GM21786 (cell line): ENCODE measurements around the gene MED15.
"Not testable (repeated sequence)": the region's sequence is repeated elsewhere in the genome, so short reads cannot be mapped to it uniquely, and the experiment has no call there.

Experiments used
- ATAC-seq: cut with Tn5 transposase; IDR thresholded peaks from one replicate; pipeline ENCODE4 v1.9.1; 2021; ENCODE audit not compliant: unreplicated experiment

The MED15 gene

DNA sequence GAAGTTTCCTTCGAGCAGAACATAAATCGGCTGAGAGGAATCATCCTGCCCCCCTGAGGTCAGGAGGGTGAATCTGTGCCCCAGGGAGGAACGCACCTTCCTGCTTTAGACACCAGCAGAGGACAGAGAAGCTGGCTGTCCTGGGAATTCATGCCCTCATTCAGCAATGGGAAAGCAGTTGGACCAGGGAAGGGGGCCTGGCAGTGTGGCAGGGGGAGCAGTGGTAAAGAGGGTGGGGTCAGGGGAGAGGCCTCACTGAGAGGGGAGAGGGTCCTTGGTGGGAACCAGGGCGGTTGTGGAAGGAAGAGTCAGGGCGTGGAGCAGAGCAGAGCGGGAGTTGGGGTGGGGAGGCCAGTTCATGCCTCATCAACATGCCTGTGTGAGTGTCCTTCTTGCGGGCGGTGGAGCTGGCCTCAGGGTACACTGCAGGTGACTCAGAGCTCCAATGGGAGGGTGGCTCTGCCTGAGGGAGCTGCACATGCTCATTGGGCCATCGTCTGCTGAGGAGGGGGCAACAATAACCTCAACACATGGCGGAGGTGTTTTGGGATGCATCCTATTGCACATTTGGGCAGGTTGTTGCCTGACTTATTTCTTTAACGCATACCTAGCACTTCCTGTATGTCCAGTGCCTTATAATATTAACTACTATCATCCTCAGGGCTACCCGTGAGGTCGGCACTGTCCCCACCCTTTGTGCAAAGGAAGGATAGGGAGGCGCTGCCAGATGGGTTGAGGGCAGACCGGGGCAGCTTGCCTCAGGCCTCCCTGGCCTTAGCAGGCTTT, 23.2 kb downstream of the MED15 start:
- ATAC-seq = no peak

DNA sequence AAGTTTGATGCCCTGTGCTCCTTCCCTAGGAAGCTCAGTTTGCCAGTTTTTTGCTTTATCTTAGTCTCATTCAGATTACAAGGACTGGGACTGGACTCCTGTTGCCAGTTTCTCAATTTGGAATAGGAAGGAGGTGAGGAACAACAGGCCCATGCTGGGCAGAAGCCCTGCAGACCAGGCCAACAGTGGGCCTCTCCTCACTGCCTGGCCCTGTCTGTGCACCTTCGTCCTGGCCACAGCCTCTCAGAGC, 23.7 kb downstream of the MED15 start:
- no peak for ATAC-seq

DNA sequence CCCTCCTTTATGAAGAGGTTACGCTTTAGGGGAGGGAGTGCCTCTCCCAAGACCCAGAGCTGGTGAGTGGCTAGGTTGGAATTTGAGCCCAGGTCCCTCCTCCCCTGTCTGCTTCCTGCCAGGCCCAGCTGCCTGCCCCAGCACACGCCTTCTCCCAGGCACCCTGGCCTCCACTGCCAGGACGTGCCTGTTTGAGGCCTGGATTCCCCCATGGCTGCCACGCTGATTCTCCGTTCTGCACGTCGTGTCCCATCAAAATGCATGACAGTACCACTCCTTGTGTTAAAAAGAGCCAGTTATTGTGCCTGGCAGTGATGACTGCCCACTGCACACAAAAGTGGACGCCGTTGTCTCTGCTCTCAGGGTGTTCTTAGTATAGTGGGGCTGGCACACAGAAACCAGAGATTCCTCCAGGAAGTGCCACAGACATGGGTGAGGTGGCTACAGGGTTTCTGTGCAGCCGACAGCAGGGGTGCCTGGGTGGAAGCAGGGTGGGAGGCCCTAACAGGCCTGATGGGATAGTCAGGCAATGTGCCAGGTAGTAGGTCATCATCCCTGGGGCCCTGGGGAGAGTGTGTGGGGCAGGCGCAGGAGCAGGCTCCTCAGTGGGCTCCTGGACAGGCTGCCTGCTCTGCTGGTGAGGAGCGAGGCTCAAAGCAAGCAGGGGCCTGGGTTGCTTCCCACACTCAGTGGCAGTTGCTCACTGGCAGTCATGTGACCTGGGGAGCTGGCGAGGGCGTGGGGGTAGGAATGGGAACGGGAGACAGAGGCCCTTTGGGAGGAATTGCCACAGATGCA, 24.2 kb downstream of the MED15 start:
- ATAC-seq = no peak

DNA sequence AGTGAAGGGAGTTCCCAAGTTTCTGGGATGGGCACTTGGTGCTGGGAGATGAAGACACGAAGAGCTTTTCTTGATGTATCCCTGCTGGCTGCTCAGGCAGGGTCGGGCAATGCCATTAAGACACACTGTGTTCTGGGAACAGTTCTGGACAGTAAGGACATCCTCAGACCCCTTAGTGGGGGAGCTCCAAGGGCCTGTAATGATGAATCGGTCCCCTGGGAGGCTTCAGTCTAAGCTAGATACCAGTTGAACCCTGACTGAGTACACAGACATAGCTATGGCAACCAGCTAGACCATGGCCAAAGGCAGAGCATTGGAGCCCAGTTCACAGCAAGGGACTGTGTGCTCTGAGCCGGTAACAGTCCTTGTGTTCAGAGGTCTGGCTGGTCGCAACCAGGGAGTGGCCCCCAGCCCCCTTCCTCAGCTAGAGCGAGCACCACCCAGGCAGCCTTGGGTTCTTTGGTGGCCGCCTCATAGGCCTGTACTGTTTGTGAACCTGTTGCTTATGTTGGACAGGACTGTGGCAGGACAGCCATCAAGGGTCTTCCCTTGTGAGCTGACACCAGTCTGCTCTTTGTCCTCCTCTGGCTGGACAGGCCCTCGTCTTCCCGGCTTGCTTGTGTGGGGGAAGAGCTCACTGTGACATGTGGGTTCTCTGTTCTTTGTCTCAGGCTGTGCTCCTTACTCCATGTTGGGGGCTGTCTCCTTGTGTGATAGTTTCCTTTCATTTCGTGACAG, 25.0 kb downstream of the MED15 start:
- no peak for ATAC-seq

DNA sequence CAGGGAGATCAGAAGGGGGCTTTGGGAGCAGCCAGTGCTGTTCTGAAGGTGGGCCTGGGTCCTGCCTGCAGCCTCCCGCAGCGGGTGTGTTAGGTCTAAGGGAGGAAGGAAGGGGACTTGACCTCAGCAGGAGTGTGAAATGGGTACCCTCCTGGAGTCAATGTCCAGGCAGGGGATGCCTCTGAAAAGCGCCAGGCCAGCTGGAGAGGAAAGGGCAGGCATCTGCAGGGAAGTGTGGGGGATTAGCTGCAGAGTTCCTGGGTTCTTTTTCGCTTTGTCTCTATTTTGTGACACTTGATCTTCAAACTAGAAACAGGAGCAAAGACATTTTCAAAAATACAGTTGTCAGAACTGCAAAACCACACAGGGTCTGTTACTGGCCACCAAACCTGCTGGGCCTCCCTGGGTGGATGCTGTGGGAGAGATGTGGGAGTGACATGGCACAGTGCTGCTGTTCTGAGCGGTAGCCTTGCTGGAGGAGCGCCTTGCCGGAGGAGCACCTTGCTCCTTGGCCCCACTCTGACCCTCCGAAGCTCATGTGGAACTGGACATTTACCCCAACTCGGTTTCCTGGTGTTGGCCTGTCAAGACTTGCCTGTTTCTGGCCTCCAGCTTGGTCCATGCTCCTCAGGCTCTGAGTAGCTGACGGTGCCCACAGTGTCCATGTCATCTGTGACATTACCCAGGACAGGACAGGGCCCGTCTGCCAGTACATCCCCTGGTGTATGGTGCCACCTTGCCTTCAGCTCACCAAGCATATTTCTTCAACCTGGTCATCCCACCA, 25.9 kb downstream of the MED15 start:
- ATAC-seq = no peak

DNA sequence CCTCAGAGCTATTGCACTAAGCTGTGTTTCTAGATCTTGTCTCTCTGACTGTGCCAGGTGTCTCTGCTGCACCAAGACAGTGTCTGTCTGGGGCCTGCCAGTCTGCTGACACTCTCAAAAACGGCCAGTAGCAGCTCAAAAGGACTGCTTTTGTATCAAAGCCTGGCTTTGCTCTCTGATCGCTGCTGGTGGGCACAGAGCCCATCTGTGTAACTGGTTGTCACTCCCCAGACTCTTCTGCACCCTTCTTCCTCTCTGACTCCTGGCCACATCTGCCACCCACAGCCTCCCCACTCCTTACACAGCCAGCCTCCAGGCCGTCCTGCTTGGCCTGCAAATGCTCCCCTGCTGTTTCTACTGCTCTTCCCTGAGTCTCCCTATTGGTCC, 26.5 kb downstream of the MED15 start:
- no peak for ATAC-seq

DNA sequence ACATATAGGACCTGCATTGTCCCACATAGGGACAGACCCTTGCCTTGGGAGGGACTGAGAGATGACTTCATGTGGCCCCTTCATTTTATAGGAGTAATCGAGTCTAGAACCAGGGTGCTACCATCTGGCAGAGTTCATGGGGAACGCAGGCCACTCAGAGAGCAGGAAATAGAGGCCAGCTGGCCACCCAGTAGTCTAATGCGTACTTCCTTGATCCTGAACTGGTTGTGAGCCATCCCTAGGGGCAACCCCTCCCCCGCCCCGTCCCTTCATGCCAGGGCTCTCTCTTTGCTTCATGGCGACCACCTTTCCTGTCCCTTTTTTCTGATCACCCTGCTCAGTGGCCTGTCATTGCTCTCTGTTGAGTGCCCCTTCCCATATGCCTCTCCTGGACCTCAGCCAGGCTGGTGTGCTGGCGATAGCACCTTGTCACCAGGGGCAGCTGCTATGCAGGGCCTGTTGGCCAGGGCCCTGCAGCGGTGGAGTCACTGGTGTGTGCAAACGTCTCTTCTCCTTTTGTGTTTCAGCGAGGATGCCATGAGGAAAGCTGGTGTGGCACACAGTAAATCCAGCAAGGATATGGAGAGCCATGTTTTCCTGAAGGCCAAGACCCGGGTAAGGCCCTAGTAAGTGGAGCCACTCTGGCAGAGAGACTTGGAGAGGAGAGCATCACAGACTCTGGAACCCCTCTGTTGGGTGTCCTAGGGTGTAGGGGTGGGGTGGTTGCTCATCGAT, 29.3 kb downstream of the MED15 start:
- ATAC-seq = no peak

DNA sequence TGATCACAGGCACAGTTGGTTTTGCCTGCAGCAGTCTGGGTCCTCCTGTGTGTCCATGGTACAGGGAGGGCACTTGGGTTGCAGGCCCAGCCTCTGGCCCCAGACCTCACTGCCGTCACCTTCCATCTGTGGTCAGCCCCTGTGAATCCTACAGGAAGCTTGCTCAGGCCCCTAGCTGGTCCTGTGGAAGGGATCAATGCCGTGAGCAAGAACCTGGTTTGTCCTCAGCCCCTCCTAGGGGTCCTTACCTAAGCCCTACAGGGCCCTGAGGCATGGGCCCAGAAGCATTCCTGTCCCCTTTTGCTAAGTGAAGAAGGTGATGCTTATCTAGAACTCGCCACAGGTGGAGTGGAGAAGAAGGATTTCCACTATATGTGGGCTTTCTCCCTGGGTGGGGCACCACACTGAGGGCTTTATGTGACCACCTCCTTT, 29.9 kb downstream of the MED15 start:
- no peak for ATAC-seq

DNA sequence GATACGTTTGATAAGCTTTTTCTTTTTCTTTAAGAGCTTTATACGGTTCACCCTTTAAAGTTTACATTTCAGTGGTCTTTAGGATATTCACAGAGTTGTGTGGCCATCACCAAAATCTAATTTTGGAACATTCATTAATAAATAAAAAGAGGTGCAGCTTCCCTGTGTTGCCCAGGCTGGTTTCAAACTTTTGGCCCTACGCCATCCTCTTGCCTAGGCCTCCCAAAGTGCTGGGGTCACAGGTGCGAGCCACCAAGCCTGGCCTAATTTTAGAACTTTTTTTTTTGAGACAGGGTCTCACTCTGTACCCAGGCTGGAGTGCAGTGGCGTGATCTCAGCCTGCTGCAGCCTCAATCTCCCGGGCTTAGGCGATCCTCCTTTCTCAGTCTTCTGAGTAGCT, 30.6 kb downstream of the MED15 start:
- no peak for ATAC-seq

DNA sequence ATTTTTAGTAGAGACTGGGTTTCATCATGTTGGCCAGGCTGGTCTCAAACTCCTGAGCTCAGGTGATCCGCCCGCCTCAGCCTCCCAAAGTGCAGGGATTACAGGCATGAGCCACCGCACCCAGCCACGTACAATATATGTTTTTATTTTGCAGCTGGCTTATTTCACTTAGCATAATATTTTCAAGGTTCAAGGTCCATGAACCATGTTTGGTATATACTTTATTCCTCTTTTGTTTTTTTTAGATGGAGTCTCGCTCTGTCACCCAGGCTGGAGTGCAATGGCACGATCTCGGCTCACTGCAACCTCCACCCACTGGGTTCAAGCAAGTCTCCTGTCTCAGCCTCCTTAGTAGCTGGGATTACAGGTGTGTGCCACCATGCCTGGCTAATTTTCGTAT, 31.5 kb downstream of the MED15 start:
- ATAC-seq = not testable (repeated sequence)

DNA sequence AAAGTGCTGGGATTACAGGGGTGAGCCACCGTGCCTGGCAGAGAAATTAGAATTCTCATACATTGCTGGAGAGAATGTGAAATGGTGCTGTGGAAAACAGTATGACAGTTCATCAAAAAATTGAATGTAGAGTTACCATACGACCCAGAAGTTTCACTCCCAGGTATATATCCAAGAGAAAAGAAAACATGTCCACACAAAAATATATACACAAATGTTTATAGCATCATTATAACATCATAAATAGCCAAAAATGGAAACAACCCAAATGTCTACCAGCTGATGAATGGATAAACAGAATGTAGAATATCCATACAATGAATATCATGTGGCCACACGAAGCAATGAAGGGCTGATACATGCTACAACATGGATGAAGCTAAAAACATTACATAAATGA, 34.6 kb downstream of the MED15 start:
- ATAC-seq = no peak

DNA sequence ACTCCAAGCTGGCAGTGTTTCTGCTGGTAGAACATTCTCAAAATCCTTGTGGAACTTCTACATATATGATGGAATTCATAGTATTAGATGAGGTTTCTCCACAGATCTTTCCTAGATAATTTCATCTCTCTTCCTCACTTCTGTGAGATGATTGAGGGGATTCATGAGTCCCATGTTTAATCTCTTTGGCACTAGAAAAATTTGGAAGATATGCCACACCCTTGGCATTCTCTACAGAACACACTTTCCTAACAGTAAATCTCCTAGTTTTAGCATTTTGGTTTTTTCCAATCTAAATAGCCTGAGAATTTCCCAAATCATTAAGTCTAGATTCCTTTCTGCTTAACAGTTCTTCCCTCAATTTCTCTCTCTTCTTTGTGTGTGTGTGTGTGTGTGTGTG, 35.3 kb downstream of the MED15 start:
- ATAC-seq = no peak

DNA sequence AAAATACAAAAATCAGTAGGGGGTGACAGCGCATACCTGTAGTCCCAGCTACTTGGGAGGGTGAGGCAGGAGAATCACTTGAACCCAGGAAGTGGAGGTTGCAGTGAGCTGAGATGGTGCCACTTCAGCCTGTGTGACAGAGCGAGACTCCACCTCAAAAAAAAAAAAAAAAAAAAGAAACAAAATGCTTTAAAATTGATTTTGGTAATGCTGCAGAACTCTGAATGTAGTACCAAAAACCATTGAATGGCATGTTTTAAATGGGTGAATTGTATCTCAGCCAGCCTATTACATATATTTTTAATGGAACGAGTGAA, 37.9 kb downstream of the MED15 start:
- not testable (repeated sequence) for ATAC-seq

DNA sequence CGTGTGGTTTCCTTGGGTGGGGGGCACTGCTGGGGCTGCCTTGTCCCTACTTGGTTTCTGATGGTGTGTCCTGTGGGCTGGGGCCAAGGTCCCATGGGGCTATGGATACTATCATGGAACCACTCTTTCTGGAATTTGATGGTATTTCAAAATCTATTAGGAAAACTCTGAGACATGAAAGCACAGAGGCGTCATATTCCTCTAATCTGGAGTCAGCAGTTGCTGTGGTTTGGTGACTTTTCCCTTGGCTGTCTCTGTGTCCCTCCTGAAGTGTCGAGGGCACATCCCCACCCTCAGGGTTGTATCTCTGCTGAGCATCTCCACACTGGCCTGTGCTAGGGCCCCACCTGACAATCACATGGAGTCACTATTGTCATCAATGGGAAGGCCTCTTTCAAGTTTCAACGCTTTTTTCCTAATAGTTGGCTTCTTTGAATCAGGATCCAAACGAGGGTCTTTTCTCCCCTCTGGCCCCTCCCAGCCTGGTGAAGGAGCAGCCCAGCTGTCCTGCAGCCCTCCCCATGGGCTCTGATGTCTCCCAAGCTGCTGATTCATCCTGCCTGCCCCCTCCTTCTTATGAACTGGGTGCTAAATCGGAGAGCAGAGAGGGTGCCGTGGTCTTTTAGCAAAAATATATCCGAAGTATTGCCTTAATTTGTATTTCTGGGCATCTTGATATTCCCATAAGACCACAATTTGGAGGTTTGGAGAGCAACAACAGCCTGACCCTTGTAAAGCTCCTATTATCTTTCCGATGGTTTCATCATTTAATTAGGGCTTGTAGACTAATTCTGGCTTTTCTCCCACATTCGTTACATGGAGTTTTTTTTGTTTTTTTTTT, 38.5 kb downstream of the MED15 start:
- no peak for ATAC-seq

DNA sequence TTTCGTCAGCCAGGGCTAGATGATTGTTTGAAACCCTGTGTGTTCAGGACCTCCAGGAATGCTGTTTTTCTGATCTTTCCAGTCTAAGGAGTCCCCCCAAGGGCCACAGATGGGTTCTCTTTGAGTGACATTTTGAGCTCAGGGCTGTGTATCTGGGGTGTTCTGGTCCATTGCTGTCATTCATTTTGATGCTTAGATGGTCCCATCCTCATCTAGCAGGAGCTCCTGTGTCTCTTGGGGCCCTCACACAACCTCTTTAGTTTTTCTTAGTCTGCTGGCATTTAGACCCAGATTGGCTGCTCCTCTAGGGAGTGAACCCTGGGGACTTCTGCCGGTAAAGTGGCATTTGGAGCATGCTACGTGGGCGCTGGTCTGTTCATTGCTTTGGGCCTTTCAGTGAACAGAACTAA, 39.1 kb downstream of the MED15 start:
- ATAC-seq = no peak

DNA sequence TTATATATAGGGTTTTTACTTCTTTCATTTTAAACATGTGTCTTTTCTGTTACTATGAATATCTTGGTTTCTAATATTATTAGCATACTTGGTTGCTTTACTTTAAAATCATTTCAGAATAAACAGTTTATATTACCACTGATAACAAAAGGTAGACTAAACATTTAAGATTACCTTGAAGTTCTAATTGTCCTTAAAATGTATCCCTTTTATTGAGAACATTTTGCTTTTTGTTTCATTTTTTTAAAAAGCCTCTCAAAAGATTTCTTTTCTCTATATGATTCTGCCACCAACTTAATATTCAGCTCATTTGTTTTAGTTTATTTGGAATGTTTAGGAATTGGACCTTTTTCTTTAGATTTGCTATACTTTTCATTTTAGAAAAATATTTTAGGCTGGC, 39.6 kb downstream of the MED15 start:
- no peak for ATAC-seq

DNA sequence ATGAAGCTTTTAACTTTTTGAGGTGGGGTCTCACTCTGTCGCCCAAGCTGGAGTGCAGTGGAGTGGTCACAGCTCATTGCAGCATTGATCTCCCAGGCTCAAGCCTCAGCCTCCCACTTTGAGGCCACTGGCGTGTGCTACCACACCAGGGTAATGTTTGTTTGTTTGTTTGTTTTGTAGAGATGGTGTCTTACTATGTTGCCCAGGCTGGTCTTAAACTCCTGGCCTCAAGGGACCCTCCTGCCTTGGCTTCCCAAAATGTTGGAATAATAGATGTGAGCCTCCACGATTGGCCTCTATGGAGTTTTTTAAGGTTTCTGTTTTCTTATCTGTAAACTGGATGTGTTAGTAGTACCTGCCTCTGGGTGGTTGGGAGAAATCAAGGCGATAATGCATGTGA, 41.4 kb downstream of the MED15 start:
- ATAC-seq = no peak

DNA sequence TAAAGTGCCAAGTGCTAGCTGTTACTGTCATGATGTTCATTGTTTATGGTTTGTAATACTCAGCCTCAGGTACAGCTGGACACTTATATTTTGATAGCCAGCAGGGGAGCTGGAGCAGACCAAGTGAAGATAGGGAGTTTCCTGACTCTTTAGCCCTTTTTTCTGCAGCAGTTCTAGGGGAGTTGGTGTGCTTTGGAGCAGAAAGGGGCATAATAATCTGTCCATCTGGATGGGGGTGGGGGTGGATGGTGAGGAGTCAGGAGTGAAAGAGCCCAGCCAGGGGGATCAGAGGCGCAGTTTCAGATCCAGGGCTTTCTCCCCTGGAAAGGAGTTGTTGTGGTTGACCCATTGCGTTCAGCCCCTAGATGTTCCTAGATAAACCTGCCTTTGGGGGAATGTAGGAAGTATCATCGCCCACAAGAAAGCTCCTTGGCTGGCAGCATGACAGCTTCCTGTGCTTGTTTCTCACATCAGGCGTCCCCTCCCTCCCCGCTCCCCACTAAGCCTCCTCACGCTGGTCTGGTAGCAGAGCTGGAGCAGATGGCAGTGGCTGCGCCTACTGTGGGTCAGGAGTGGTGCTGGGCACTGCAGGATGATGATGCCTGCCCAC, 41.9 kb downstream of the MED15 start:
- no peak for ATAC-seq

DNA sequence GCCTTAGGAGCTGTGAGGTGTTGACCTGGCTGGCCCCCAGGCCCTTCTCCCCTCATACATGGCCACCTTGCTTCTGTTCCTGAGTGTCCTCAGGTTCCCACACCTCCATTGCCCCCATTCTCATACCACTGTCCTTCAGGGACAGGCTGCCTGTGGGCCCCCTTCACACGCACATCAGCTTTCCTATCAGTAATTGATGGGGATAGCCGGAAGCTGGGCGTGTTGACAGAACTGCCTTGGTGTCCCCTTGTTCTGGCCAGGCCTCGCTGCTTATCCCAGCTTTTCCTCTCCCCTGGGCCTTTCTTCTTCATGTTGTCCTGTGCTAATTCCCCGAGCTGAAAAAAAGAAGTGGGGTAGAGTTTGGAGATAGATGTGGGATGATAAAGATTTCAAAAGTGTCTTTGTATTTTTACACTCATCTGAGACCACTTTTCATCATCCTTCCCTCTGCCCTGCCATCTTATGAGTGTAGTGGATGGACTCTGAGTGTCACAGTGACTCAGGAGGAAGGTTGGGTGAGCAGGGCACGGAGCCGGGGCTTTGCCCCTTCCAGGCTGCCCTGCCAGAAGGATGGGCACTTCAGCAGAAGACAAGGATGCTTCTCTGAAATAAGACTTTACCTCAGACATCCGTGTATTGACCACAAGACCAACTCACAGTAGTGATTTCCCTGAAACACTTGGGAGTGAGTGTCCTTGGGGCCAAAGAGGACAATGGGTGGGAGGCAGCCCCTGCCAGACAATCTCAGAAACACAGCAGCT, 42.8 kb downstream of the MED15 start:
- ATAC-seq = no peak
